Activated T-cell treated with anti-CD3 and anti-CD28 coated beads for 24 hours (primary cell): ENCODE measurements around the gene CXXC5.

ENCODE experiments used
- DNase-seq: peaks from one replicate; pipeline ENCODE4 v3.0.0-alpha.2; 2020; ENCODE audit warnings: low read depth

CXXC5 gene

DNA sequence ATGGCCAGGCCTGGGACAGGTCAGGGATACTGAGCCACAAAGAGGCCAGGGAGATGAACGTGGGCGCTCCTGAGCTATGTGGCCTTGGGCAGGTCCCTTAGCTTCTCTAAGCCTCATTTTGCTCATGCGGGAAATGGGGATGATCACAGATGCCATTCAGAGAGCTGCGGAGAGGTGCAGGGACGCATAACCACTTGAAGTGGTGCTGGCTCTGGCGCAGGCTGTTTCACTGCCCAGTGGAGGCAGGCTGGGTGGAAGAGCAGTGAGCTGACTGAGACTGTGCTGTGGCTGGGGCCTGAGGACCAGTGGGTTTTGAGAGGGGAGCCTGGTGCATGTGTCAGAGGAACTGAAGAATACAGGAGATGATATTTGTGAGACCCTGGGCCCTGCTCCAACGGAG is 18.4 kb downstream of the CXXC5 start:
- DNase-seq = no peak

DNA sequence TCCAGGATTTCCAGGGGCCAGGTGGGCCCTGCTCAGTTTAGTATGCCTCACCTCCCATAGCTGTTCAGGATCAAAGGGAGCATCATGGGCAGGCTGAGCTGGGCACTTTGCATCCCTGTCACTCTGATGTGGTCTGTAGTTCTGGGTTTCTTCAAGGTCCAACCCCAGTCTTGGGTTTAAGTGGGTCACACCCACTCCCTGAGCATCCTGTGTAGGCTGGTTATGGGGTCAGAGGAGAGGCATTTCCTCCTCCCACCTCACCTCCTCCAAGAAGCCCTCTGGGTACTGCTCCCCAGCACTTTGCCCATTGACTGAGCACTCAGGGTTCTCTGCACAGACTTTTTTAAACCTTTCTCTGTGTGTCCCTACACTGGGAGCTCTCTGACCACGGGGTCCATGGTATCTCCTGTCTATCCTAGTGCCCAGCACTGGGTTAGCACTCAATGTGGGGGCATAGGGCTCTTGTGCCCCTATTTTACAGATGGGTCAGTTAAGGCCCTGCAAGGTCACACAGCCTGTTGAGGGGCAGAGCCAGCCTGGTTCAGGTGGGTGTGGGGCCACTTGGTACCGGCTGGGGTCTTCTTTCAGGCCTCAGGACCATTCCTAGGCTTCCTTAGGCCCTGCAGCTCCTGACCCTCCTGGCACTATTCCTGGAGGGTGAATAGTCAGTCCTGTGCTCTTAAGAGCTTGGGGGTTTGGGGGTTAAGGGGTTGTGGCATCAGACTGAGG is 19.0 kb downstream of the CXXC5 start:
- no peak for DNase-seq

DNA sequence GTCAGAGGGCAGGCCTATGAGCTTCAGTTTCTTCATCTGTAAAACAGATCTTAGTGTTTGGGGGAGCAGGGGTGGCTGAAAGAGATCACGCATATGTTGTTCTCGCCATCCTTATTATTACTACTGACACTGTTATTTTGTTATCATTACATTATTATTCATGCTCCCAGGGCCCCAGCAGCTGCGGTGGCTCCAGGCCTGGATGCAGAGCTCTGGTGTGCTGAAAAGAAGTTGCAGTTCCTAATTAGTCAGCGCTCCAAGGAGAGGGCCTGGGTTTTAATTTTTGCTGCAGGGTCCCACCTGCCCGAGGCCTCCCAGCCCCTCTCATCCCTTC is 19.5 kb downstream of the CXXC5 start:
- no peak for DNase-seq

DNA sequence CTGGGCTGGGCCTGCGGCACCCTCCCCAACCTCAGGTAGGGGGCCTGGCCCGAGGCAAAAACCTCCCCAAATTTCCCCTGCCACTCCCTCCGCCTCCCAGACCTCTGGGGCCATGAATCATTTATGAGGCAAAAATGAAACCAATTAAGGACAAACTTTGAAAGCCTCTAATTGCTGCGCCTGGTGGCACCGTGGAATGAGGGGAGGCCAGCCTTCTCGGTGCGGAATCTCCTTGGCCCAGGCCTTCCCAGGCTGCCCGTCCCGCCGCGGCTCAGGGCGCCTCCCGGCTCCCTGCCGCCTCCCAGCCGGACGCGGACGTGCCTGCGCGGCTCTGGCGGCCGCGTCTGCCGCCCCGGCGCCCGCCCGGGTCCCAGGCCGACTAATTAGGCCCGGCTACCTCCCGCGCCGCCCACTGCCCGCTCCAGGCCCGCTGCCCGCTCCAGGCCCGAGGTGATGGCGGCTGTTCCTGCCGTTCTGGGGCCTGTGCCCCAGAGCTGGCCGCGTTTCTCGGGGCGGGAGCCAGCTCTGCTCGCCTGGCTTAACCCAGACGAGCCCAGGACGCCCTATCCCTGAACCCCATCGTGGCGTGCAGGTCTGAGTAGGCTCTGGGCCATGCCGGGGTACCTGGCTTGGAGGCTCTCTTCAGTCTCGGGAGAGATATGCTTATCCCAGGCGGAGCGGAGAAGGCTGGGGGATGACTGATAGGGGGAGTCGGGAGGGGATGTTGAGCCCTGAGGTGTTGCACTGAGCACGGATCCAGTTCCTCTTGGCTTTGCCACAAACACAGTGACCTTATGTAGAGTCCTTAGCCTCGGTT is 20.1 kb downstream of the CXXC5 start:
- no peak for DNase-seq

DNA sequence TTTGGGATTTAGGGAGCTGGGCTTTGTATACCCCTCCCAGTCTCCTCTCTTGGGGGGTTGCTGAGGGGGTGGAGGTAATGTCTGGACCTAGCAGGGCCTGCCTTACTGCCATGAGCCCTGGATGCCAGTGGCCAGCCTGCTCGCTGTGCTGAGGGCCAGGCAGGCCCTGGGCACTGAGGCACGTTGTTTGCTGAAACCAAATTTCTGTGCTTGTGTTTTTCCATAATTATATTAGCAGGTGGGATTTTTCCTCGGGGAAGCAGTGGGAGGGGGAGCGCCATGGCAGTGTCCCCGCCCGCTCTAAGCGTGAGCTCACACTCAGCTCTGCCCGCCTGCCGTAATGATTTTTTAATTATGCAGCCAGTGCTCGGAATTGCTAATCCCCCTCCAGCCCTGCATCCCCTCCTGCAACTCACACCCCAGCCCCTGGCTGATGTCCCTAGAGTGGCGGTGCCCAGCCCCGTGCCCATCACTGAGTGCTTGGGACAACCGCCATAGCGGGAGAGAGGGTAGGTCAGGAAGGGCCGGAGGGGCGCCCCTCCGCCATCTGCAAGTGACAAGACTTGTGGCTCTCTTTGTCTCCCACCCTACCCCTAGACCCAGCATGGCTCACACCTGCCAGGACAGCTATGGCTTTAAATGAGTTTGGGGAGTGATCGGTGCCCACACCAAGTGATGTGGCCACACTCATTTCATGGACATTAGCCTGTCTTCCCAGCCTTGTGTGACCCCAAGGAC is 20.9 kb downstream of the CXXC5 start:
- no peak for DNase-seq

DNA sequence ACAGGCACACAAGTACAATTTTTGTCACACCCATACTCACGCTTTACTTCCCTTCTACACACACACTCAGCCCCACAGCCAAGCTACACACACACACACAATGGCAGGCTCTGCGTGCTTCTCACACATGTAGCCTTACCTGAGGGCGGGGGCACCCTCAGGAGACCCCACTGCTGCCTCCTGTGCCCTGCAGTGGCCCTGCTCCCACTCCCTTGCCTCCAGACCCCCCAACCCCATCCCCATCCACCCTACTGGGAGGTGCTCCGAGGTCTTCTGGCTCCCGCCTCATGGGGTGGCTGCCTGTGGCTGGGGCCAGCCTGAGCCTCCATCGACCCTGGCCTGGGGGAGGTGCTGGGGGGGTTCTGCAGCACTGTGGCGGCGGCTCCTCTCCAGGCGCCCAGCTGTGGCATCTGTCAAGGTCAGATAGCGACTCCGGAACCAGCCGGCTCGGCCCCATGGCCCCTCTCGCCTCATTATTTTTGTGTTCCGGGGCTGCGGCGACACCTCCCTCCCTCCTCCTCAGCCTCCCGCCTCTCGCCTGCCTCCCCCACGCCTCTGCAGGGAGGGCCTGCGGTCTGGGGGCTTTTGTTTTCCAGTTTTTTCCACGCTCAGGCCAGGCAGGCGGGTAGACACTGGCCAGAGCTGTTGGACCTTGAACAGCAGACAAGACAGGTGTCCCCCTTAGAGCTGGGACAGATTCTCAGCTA is 21.7 kb downstream of the CXXC5 start:
- DNase-seq = no peak

DNA sequence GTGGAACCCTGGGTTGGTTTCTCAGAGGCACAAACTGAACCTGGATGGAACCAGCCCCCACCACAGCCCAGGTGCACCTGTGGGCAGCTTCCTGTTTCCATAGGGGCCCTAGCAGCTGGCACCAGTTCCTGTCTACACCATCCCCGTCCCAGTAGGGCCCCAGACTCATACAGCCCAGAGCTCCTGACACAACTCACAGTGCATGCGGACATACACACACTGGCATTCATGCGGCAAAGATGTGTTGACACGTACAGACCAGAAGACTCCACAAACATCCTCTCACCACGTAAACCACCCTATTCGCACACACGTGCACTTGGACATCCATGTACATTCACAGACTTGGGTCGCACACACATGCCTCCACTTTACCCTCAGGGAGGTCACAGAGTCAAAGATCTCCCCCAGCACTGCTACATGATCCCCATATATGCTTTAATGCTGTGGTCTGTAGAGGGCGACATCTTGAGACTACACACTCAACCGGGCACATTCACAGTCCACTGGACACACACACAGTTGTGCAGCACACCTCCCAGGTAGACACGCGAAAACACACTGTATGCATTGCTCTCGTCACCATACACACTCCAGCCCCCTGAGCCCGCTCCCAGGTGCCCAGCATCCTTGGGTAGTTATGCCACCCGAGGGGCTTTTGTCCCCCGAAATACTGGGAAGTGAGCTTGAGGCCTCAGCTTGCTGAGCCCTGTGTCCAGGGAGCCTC is 22.4 kb downstream of the CXXC5 start:
- no peak for DNase-seq

DNA sequence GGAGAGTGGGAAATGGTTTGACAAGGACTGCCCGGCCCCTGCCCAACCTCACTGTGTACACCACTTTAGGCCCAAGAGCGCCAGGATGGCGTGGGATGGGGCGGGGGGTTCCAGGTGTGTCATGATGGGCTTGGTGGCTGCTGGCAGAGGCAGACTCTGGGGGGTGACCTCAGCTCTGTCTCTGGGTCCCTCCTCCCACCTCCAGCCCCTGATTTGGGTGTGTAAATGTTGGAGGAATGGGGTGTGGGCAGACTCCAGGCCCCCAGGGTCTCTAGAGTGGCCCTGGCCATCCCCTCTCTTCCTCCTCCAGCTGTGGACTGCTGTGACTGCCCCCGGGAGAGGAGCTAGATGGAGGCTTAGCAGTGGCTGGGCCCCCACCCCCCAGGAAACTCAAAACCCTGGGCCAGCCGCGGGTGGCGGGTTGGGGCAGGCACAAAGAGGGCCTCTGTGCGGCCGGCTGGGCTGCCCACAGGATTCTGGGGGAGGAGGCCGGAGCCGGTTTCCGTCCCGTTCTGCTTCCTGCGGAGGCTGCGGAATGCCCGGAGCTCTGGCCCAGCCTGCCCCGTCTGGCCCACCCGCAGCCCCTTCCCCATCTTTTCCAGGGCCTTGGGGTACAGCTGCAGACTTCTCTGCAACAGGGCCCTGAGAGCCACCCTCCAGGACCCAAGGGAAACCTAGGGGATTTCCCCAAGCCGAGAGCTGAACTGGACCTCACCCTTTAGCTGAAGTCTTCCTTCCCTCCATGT is 23.1 kb downstream of the CXXC5 start:
- DNase-seq = no peak

DNA sequence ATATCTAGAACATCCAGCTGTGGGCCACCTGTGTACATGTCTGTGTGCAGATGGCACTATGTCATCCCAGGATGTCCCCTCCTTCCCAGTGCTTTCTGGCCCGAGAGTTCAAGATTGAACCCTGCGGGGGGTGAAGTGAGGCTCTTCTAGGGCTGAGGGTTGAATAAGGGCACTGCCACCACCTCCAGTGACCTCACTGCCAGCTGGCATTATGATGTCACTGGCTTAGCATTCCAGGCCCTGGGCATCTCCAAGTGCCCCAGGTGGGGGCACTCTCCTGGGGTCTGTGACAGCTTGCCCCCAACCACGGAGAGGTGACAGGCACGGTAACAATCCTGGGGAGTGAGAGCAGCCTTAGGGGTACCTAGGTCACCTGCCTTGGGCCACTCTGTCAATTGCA is 27.1 kb downstream of the CXXC5 start:
- DNase-seq = no peak

DNA sequence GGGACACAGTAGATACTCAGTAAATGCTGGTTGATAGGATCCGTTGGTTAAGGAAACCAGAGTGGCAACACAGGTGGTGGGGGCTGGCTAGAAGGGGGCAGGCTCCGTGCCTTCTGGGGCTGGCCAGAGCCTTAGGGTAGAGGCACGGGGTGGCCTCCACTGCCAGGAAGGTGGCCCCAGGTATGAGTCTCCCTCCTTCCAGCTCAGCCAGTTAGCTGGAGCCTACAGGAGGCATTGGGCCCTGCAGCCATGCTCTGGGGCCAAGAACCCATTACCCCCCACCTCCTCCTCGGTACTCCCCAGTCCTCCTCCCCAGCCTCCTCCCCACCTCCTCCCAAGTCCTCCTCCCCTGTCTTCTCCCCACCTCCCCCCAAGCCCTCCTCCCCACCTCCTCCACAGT is 27.7 kb downstream of the CXXC5 start:
- DNase-seq = no peak

DNA sequence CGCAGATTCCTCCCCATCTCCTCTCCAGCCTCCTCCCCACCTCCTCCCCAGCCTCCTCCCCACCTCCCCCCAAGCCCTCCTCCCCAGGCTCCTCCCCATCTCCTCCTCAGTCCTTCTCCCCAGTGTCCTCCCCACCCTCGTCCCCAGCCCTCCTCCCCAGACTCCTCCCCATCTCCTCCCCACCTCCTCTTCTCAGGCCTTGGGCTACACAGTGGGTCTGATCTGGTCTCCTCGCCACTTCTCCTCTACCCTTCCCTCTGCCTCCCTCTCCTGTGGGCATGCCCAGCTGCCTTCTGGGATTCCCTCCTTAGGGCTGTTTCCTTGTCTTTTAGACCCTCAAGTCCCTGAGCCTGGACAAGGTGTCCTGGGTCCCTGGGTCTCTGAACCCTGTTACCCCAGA is 28.3 kb downstream of the CXXC5 start:
- DNase-seq = no peak

DNA sequence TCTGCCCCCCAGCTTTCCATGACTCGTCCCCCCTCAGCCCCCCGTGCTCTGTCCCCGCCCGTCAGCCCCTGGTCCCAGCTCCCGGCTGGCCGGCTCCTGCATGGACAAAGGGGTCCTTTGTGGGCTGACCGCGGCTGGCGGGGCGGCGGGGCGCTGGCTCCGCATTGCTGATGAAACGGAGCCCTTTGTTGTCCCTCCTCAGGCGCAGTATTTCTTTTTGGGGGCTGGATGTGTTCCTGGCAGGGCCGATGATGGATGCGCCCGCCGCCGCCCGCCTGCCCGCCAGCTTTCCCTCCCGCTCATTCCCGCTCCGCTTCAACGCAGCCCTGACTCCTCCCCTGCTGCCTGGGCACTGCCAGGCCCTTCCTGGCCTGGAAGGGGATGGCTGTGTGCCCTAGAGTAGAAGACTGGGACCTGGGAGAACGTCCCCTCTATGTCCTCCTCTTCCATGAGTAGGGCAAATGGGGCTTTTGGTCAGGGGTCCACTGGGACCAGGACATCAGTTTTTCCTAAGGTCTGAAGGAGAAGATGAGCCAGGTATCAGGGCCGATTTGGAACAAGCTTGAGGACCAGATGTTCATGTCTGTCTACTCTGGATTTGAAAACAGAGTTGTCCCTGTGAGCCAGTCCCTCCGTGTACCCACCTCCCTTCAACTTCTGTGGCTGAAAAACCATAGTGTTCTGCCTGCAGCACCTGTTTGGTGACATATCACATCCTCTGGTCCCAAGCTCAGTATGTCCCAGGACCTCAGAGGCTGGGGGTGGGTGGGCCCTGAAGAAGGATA is 29.0 kb downstream of the CXXC5 start:
- DNase-seq = no peak

DNA sequence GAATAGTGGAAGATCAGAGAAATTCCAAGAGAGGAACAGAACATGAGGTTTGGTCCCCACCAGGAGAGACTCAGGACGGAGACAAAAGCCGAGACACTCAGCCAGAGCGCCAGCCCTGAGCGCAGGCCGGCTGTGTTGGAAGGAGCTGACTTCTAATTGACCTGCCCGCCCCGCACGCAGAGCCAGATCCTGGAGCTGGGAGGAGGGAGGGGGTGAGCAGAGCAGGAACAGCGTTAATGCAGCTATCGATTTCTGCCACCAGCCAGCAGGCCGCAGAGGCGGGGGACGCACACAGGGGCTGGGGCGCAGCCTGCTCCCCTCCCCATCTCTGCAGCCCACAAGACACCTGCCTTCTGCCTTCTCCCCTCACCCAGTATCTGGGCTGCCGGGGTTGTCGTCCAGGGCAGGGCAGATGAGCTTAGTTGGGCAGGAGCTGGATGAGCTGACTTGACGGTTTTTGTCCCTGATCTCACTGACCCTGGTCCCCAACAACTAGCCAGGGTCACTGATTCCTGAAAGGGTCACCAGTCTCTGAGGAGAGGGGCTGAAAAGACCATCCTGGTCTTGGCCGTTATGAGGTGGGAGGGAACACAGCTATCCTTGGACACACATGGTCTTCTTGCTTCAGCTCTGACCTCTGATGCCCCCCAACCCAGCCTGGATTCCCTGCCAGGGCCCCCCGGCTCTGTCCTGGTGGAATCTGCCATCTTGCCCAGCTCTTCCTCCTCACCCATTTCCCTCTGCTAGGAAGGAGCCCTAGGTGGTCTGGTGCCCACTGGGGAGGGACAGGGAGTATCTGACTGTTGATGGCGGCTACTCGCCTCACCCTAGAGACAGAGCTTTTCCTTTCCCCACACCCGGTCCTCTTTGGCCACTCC is 29.8 kb downstream of the CXXC5 start:
- DNase-seq = no peak

DNA sequence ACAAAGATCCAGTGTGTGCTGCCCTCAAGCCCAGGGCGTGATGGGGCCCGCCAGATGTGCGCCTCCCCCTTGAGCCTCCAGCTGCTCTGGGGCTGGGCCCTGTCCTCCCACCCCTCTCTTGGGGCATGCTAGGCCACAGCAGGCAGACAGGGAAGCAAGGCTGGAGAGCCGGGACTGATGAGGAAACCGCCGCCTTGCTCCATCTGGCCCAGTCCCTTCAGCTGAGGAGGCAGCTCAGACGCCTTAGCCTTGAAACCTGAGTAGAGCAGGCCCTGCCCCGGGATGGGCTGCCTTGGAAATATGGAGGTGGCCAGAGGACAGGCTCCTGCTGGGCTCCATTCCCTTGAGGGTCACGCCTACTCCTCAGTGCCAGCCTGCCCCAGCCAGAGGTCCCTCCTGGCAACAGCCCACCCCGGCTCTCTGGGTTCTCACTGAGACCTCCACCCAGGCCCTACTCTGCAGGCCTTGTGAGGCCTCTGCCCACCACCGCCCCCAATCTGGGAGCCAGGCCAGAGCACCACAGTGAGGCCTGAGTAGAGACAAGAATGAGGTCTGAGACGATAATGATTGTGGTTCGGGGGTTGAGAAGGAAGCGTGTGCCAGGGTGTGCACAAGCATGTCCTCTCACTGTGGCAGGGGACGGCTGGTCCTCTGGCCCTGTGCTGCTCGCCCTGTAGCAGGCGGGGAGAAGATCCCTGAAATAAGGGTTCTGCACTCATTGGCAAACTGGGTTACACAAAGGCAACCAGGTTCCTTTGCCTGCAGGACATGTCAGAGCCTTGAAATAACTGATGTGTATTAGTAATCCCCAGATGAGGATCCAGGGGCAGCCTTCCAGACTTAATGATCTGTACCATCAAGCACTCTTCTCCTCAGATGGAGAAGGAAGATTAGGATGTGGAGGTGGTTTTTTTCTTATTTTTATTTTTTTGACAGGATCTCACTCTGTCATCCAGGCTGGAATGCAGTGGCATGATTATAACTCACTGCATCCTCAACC is 30.9 kb downstream of the CXXC5 start:
- DNase-seq = no peak

DNA sequence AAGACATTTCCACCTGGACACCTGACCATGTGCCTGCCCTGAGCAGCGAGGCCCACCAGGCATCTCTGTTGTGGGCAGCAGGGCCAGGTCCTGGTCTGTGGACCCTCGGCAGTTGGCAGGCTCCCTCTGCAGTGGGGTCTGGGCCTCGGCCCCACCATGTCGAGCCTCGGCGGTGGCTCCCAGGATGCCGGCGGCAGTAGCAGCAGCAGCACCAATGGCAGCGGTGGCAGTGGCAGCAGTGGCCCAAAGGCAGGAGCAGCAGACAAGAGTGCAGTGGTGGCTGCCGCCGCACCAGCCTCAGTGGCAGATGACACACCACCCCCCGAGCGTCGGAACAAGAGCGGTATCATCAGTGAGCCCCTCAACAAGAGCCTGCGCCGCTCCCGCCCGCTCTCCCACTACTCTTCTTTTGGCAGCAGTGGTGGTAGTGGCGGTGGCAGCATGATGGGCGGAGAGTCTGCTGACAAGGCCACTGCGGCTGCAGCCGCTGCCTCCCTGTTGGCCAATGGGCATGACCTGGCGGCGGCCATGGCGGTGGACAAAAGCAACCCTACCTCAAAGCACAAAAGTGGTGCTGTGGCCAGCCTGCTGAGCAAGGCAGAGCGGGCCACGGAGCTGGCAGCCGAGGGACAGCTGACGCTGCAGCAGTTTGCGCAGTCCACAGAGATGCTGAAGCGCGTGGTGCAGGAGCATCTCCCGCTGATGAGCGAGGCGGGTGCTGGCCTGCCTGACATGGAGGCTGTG is 32.4 kb downstream of the CXXC5 start:
- no peak for DNase-seq

DNA sequence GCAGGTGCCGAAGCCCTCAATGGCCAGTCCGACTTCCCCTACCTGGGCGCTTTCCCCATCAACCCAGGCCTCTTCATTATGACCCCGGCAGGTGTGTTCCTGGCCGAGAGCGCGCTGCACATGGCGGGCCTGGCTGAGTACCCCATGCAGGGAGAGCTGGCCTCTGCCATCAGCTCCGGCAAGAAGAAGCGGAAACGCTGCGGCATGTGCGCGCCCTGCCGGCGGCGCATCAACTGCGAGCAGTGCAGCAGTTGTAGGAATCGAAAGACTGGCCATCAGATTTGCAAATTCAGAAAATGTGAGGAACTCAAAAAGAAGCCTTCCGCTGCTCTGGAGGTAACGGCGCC is 32.9 kb downstream of the CXXC5 start:
- DNase-seq = no peak

DNA sequence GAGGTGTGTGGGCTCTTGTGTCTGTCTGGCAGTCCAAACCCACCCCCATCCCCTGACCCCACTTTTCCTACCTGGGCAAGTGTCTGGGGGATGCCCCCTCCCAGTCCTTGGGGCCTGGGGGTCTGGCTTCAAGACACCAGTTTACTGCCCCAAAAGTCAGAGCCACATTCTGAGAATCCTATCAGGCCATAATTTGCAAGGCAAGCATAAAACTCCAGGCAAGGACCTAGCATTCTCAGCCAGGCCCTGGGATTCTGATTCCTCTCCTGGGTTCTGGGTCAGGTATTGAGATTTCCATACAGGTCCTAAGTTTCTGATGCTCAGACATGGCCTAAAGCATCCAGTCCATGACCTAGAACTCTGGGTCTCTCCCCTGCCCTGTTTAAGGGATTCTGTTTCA is 33.3 kb downstream of the CXXC5 start:
- DNase-seq = no peak
